ENCODE data around the gene TREX2.

Gene TREX2

GRCh38 chrX:153445856-153446635 lies at the start of gene TREX2:
Gene TREX2, minus strand, starts transcription at chrX:153446056. Its CDS starts 626 bp downstream, at chrX:153445430.
- no peak for DNase-seq (ENCODE audit: low read depth)

- DNase-seq (ENCODE audit: low read depth) = no peak
Observed at GRCh38 chrX:153495362-153495751, 49.5 kb upstream of the TREX2 start.

- no peak for DNase-seq (ENCODE audit: low read depth)
Observed at GRCh38 chrX:153494541-153495361, 48.9 kb upstream of the TREX2 start, which contains the start of gene BGN. Gene BGN, plus strand, starts transcription at chrX:153494980. Its CDS starts 9,652 bp downstream, at chrX:153504632.

DNA sequence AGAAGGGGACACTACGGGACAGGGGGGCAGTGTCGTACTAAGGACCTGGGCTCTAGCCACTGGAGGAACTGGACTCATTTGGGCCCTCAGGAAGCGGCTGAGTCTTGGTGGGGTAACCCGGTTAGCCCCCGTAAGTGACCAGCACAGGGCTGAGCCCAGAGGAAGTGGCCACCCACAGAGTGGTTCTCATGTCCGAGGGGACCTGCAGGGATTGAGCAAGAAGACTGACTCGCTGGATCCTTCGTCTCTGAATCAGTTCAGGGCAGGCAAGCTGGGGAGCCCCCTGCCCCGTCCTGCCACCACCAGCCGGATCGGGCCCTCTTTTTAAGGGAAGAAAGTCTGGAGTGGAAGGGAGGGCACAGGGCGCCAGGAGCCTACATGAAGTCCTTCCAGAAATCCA lies 48.2 kb upstream of the TREX2 start:
- no peak for DNase-seq (ENCODE audit: low read depth)

DNA sequence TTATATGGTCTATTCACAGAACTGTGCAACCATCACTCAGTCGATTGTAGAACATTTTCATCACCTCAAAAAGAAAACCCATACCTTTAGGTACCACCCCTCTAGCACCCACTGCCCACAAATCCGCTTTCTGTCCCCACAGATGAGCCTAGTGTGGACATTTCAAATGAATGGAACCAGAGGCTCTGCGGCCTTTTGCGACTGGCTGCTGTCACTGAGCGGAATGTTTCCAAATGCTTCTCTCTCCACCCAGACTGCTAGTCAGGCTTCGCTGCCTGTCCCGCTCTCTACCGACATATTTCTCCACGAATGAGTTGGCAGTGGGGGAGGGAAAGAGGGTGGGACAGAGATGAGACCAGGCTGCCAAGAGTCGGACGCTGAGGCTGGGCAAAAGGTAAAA lies 47.2 kb upstream of the TREX2 start:
- no peak for DNase-seq (ENCODE audit: low read depth)

DNA sequence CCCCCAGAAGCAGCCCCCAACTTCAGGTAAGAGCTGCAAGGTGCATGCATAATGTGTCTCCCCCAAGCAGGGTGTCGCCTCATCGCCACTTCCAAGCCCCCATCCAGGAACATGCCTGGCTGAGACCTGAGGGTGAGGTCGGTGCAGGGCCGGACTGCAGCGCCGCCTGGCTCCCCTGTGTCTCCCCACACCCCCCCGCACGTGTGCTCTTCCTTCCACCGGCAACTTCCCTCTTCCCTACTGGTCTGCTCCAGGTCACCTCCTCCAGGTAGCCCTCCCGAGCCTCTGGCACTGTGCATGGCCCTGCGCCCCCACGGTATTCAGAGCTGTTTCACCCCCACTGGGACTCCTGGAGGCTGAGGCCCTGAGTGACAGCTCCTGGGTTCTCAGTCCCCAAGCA lies 46.7 kb upstream of the TREX2 start:
- DNase-seq (ENCODE audit: low read depth) = no peak

GRCh38 chrX:153491918-153492317 lies 46.1 kb upstream of the TREX2 start:
- DNase-seq (ENCODE audit: low read depth) = no peak

GRCh38 chrX:153491351-153491914 lies 45.6 kb upstream of the TREX2 start:
- DNase-seq (ENCODE audit: low read depth) = no peak

- DNase-seq (ENCODE audit: low read depth) = no peak
Observed at GRCh38 chrX:153490217-153490930, 44.5 kb upstream of the TREX2 start.

GRCh38 chrX:153488231-153488914 lies 42.5 kb upstream of the TREX2 start:
- no peak for DNase-seq (ENCODE audit: low read depth)

- no peak for DNase-seq (ENCODE audit: low read depth)
Observed at GRCh38 chrX:153487590-153488071, 41.8 kb upstream of the TREX2 start.

- DNase-seq (ENCODE audit: low read depth) = no peak
Observed at GRCh38 chrX:153486171-153486570, 40.3 kb upstream of the TREX2 start.

DNA sequence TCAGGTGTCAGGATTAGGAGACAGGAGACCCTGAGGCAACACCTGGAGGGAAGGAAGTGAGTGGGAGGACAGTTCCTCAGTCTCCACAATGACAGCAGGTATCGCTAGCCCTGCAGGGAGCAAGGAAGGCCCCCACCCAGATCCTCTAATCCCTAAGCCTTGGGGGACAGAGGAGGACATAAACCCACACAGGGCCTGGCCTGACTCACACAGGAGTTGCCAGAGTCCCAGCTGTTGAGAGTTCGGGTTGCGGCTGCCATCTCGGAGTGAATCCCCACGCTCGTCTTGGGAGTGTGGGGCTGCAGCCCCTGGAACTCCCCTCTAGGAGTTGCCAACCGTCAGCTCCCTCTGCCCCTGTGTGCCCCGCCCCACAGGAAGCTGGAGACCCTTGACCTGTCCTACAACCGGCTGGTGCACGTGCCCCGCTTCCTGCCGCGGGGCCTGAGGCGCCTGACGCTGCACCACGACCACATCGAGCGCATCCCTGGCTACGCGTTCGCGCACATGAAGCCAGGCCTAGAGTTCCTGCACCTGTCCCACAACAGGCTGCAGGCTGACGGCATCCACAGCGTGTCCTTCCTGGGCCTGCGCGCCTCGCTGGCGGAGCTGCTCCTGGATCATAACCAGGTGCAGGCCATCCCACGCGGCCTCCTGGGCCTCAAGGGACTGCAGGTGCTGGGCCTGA lies 39.7 kb upstream of the TREX2 start:
- no peak for DNase-seq (ENCODE audit: low read depth)

DNA sequence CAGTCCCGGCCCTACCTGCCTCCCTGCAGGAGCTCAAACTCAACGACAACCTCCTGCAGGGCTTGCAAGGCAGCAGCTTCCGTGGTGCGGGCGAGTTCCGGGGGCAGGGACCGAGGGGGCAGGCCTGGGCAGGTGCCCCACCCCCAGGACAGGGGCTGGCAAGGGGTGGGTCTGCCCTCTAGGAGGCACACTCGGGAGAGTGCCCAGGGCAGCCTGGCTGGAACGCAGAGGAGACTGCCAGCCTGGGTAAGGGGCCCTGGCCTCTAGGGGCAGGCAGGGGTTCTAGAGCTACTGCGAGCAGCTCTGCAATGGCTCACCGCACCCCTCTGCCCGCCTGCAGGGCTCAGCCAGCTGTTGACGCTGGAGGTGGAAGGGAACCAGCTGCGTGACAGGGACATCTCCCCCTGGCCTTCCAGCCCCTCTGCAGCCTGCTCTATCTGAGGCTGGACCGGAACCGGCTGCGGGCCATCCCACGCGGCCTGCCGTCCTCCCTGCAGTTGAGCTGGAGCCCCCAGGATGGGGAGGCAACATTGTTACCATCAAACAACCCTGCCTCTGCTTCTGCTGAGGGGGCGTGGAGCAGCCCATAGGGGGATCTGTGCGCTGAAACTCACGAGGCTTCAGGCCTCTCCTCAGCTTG lies 36.6 kb upstream of the TREX2 start:
- DNase-seq (ENCODE audit: low read depth) = no peak

GRCh38 chrX:153481043-153481442 lies 35.2 kb upstream of the TREX2 start:
- no peak for DNase-seq (ENCODE audit: low read depth)

DNA sequence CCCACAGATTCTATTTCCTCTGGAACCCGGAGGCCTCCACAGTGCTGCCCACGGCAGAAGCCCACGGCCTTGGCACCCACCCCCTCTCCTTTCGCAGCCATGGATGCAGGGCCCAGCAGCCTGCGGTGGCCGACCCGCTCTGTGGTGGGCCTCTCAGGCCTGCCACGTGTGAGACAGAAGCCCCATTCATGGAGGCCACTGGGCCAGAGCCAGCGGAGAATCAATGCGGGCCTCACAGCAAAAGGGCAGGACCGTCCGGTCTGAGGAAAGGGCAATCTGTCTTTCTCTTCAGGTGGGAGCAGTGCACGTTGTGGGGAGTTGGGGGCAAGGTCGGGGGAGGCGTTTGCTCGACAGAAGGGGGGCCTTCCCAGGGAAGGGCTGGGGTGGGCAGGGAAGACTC lies 32.9 kb upstream of the TREX2 start:
- no peak for DNase-seq (ENCODE audit: low read depth)

GRCh38 chrX:153477901-153478300 lies 32.0 kb upstream of the TREX2 start:
- DNase-seq (ENCODE audit: low read depth) = no peak

GRCh38 chrX:153477364-153477857 lies 31.6 kb upstream of the TREX2 start:
- no peak for DNase-seq (ENCODE audit: low read depth)

GRCh38 chrX:153476666-153477363 lies 31.0 kb upstream of the TREX2 start:
- DNase-seq (ENCODE audit: low read depth) = no peak

Data from activated T-cell treated with anti-CD3 and anti-CD28 coated beads for 1 hour (primary cell).